Thymus (tissue), 14 donors: ENCODE results near the gene C5orf24. TPM values are rescaled to one million over a fixed set of nuclear protein-coding genes. Genes with fewer than 3 reads are reported as not detected.
A peak's percentile ranks its signal among the peaks of the same experiment; 100 is the strongest.

ENCODE experiments used
- DNase-seq, 9 donors: peaks; one replicate each; pipeline ENCODE4 v3.0.0-alpha.2; 2013; ENCODE audit warnings: low spot score in 9 of 9, low read depth in 6 of 9, missing footprints in 1 of 9
- H3K27ac ChIP-seq, 2 donors: one replicate each; pipeline ENCODE4 v1.5.1; 2013; ENCODE audit warnings: control low read depth in 1 of 2, low read depth in 1 of 2, low read length in 1 of 2, mild to moderate bottlenecking in 1 of 2, moderate library complexity in 1 of 2
- H3K27me3 ChIP-seq, 2 donors: one replicate each; pipeline ENCODE4 v1.5.1; 2013; ENCODE audit warnings: low read length in 1 of 2; ENCODE audit not compliant: control insufficient read depth in 2 of 2, insufficient read depth in 1 of 2
- H3K36me3 ChIP-seq, 2 donors: one replicate each; pipeline ENCODE4 v1.5.1; 2013; ENCODE audit warnings: low read length in 1 of 2, mild to moderate bottlenecking in 1 of 2, moderate library complexity in 1 of 2; ENCODE audit not compliant: control insufficient read depth in 2 of 2, insufficient read depth in 2 of 2
- H3K4me1 ChIP-seq, 2 donors: one replicate each; pipeline ENCODE4 v1.5.1; 2013; ENCODE audit warnings: low read length in 2 of 2; ENCODE audit not compliant: control insufficient read depth in 2 of 2, insufficient read depth in 2 of 2
- H3K4me3 ChIP-seq, 2 donors: one replicate each; pipeline ENCODE4 v1.5.1; 2013; ENCODE audit warnings: low read length in 2 of 2, control low read depth in 1 of 2, mild to moderate bottlenecking in 1 of 2
- H3K9me3 ChIP-seq, 2 donors: one replicate each; pipeline ENCODE4 v1.5.1; 2013; ENCODE audit warnings: low read length in 1 of 2, mild to moderate bottlenecking in 1 of 2; ENCODE audit not compliant: control insufficient read depth in 2 of 2, insufficient read depth in 1 of 2
- WGBS: extraction: QIAGEN DNeasy Blood & Tissue Kit; methylation state at CpG from one replicate; pipeline ENCODE4 v1.1.7; 2013; 5-methylcytosine and 5-hydroxymethylcytosine counted together
- long read RNA-seq, 10 donors: transcript quantifications; one replicate each; lab custom pipeline, GENCODE V29; 2026
- polyA plus RNA-seq: library from polyadenylated mRNA; stranded (reverse); fragments of 200-250 nt; gene quantifications from one replicate; pipeline ENCODE4 v1.2.3, GENCODE V29; 2013
- total RNA-seq: library from RNA; stranded (reverse); fragments of 120-200 nt; gene quantifications from one replicate; pipeline ENCODE4 v1.2.4, GENCODE V29; 2013
- donor health status: healthy.

The C5orf24 gene
- 11.7 TPM for total RNA-seq
- polyA plus RNA-seq = 22.4 TPM
- long read RNA-seq, donor 1 = 0 reads
- long read RNA-seq, donor 2 = 0 reads
- long read RNA-seq, donor 3, full-length matches to known transcripts = 9 of 35 reads
- long read RNA-seq, donor 3, partial matches to known transcripts = 26 of 35 reads
- long read RNA-seq, donor 3, other reads (novel, unspliced or antisense) = 0 of 35 reads
- long read RNA-seq, donor 4, full-length matches to known transcripts = 14 of 14 reads
- long read RNA-seq, donor 4, partial matches to known transcripts = 0 of 14 reads
- long read RNA-seq, donor 4, other reads (novel, unspliced or antisense) = 0 of 14 reads
- long read RNA-seq, donor 5, full-length matches to known transcripts = 26 of 26 reads
- long read RNA-seq, donor 5, partial matches to known transcripts = 0 of 26 reads
- long read RNA-seq, donor 5, other reads (novel, unspliced or antisense) = 0 of 26 reads
- long read RNA-seq, donor 6, full-length matches to known transcripts = 5 of 5 reads
- long read RNA-seq, donor 6, partial matches to known transcripts = 0 of 5 reads
- long read RNA-seq, donor 6, other reads (novel, unspliced or antisense) = 0 of 5 reads
- long read RNA-seq, donor 7, full-length matches to known transcripts = 14 of 28 reads
- long read RNA-seq, donor 7, partial matches to known transcripts = 14 of 28 reads
- long read RNA-seq, donor 7, other reads (novel, unspliced or antisense) = 0 of 28 reads
- long read RNA-seq, donor 8, full-length matches to known transcripts = 3 of 8 reads
- long read RNA-seq, donor 8, partial matches to known transcripts = 5 of 8 reads
- long read RNA-seq, donor 8, other reads (novel, unspliced or antisense) = 0 of 8 reads
- long read RNA-seq, donor 9, full-length matches to known transcripts = 14 of 14 reads
- long read RNA-seq, donor 9, partial matches to known transcripts = 0 of 14 reads
- long read RNA-seq, donor 9, other reads (novel, unspliced or antisense) = 0 of 14 reads
- long read RNA-seq, donor 10, full-length matches to known transcripts = 10 of 10 reads
- long read RNA-seq, donor 10, partial matches to known transcripts = 0 of 10 reads
- long read RNA-seq, donor 10, other reads (novel, unspliced or antisense) = 0 of 10 reads

- peaks cover 8 to 9% of the 10 kb centered on the region in 2 donors for H3K36me3 ChIP-seq
- under 1% methylated on average over 84 of the region's 84 CpGs for WGBS
- peaks cover 10 to 14% of the 10 kb centered on the region in 2 donors for H3K4me1 ChIP-seq
- H3K27ac ChIP-seq = peak within 1 kb of the TSS; percentile 87 to 96
- no peaks in the 10 kb centered on the region for H3K9me3 ChIP-seq
- peak; percentile 82 to 96 (median 91) for DNase-seq
- H3K27me3 ChIP-seq = no peaks in the 10 kb centered on the region
- H3K4me3 ChIP-seq = peak within 1 kb of the TSS; percentile 80 to 85
Measured at GRCh38 chr5:134845852-134846640, at the start of gene C5orf24. Gene C5orf24 (plus strand): TSS chr5:134845968. CDS start chr5:134854901, 8,933 bp downstream.

DNA sequence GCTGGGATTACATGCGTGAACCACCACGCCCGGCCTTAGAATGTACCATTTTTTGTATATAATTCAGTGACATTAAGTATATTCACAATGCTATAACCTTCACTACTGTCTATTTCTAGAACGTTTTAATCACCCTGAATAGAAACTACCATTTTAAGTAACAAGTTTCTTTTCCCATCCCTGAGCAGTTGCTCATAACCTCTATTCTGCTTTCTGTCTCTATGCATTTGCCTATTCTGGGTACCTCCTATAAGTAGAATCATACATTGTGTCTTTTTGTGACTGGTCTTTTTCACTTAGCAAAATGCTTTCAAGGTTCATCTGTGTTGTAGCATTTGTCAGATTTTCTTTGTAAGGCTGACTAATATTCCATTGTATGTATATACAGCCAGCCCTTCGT, 47.3 kb upstream of the C5orf24 start:
- no peak overlapping the region for H3K27ac ChIP-seq
- H3K36me3 ChIP-seq = peaks cover 50 to 76% of the 10 kb centered on the region in 2 donors
- H3K4me3 ChIP-seq = no peak overlapping the region
- H3K27me3 ChIP-seq = no peaks in the 10 kb centered on the region
- H3K9me3 ChIP-seq = no peaks in the 10 kb centered on the region
- no peaks in the 10 kb centered on the region for H3K4me1 ChIP-seq
- WGBS = 96% methylated on average over 5 of the region's 5 CpGs
- no peak for DNase-seq

DNA sequence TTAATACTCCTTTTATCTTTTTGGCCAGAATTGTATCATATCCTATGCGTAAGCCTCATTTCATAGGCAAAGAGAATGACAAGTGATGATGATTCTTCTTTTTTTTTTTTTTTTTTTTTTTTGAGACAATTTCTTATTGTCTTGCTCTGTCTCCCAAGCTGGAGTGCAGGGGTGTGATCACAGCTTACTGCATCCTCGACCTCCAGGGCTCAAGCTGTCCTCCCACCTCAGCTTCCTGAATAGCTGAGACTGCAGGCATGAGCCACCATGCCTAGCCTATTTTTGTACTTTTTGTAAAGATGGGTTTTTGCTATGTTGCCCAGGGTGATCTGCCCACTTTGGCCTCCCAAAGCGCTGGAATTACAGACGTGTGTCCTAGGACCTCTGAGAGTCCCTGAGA, 41.9 kb upstream of the C5orf24 start:
- no peak for DNase-seq
- H3K4me3 ChIP-seq = no peak overlapping the region
- H3K27ac ChIP-seq = no peak overlapping the region
- H3K36me3 ChIP-seq = peaks cover 36 to 72% of the 10 kb centered on the region in 2 donors
- WGBS = 96% methylated on average over 4 of the region's 4 CpGs
- H3K4me1 ChIP-seq = no peaks in the 10 kb centered on the region
- H3K9me3 ChIP-seq = no peaks in the 10 kb centered on the region
- no peaks in the 10 kb centered on the region for H3K27me3 ChIP-seq

- Histone ChIP-seq H3K9me3 (no peaks in the 10 kb centered on the region), H3K36me3 (peaks cover 30 to 75% of the 10 kb centered on the region in 2 donors), H3K27ac (peak overlapping the region; percentile 64 to 72), H3K4me1 (peaks cover 0 to 12% of the 10 kb centered on the region in 2 donors), H3K4me3 (no peak overlapping the region), H3K27me3 (no peaks in the 10 kb centered on the region)
- peak; percentile 29 to 87 (median 65) for DNase-seq
- WGBS = 36% methylated on average over 2 of the region's 2 CpGs
Measured at GRCh38 chr5:134813407-134813806, 32.4 kb upstream of the C5orf24 start.

DNA sequence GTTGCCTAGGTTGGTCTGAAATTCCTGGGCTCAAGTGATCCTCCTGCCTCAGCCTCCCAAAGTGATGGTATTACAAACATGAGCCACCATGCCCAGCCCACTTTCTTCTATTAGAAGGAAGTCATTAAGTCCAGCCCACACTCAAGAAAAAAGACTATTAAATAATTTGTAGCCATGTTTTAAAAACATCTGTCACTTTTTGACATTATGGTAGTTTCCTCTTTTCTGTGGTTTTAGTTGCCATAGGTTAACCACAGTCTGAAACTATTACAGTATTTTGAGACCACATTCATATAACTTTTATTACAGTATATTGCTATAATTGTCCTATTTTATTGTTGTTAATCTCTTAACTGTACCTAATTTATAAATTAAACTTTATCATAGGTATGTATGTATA, 31.9 kb upstream of the C5orf24 start:
- Histone ChIP-seq H3K27ac (peak overlapping the region in 1 of 2 donors; percentile 72), H3K4me1 (peaks cover 0 to 12% of the 10 kb centered on the region in 2 donors), H3K27me3 (no peaks in the 10 kb centered on the region), H3K4me3 (no peak overlapping the region), H3K36me3 (peaks cover 30 to 75% of the 10 kb centered on the region in 2 donors), H3K9me3 (no peaks in the 10 kb centered on the region)
- peak in 1 of 9 donors; percentile 6 for DNase-seq

DNA sequence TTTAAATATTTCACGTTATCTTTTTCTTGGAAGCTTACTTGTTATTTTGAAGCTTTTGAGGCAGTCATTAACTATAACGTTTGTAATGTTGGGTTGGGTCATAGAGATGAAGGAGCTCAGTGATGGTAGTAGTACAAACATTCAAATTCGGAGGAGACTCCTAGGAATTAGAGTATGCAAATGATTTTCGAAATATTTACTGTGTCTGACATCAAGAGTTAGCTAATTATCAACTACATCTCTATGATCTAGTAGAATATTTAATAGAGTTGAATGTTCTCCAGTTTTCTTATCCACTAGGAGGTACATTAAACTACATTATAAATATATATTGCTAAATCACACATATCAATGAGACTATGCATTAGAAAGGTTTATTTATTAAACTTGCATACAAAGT, 28.8 kb upstream of the C5orf24 start:
- Histone ChIP-seq H3K4me3 (no peak overlapping the region), H3K9me3 (no peaks in the 10 kb centered on the region), H3K4me1 (peaks cover 0 to 12% of the 10 kb centered on the region in 2 donors), H3K27me3 (no peaks in the 10 kb centered on the region), H3K36me3 (peaks cover 41 to 74% of the 10 kb centered on the region in 2 donors), H3K27ac (no peak overlapping the region)
- WGBS = 97% methylated on average over 4 of the region's 4 CpGs
- no peak for DNase-seq

DNA sequence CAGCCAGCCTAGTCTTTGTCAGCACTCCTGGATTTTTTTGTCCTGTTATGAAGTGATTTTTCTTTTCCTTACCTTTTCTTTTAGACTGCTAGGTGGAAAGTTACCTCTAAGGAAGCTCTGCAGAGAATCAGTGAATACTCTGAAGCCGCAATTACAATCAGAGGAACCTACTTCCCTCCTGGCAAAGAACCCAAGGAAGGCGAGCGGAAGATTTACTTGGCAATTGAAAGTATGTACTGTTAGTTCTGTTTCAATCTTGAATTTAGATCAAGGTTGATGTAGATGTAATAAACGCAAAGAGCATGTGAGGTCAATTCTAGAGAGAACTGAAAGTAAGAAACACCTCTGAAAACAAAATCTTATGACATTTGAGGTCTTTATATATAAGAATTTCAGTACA, 27.0 kb upstream of the C5orf24 start:
- peaks cover 45 to 80% of the 10 kb centered on the region in 2 donors for H3K36me3 ChIP-seq
- no peaks in the 10 kb centered on the region for H3K27me3 ChIP-seq
- no peak for DNase-seq
- H3K4me3 ChIP-seq = no peak overlapping the region
- no peaks in the 10 kb centered on the region for H3K9me3 ChIP-seq
- 97% methylated on average over 4 of the region's 4 CpGs for WGBS
- no peak overlapping the region for H3K27ac ChIP-seq
- H3K4me1 ChIP-seq = peaks cover 0 to under 1% of the 10 kb centered on the region in 2 donors

- H3K27ac ChIP-seq = no peak overlapping the region
- H3K4me1 ChIP-seq = no peaks in the 10 kb centered on the region
- WGBS = 97% methylated on average over 4 of the region's 4 CpGs
- no peaks in the 10 kb centered on the region for H3K9me3 ChIP-seq
- no peak for DNase-seq
- no peaks in the 10 kb centered on the region for H3K27me3 ChIP-seq
- no peak overlapping the region for H3K4me3 ChIP-seq
- H3K36me3 ChIP-seq = peaks cover 49 to 78% of the 10 kb centered on the region in 2 donors
Measured at GRCh38 chr5:134819407-134819963, 26.3 kb upstream of the C5orf24 start.
